Subcutaneous adipose tissue (tissue), 4 donors: Measurements from ENCODE around the gene ANXA1. TPM values are rescaled to one million over a fixed set of nuclear protein-coding genes. Genes with fewer than 3 reads are reported as not detected.

Experiments
- CTCF ChIP-seq: fragments of 450-650 bp; IDR thresholded peaks from one replicate; pipeline ENCODE4 v1.5.1; 2016; ENCODE audit warnings: low read depth, mild to moderate bottlenecking, control low read depth, antibody characterized with exemption, moderate library complexity
- total RNA-seq, 4 donors: library from RNA; depleted of rRNA; stranded (reverse); fragments of >200 nt; gene quantifications; one replicate each; pipeline ENCODE4 v1.1.0, GENCODE V29; 2016

Gene ANXA1
- total RNA-seq, 4 donors from 2014 or later, result 301 to 1,153 (median 911) TPM

- no peak for TF ChIP-seq CTCF
These were observed 33.4 kb upstream of the ANXA1 start for GRCh38 chr9:73118286-73118685.

GRCh38 chr9:73118898-73119554 lies 32.6 kb upstream of the ANXA1 start:
- TF ChIP-seq CTCF, result no peak

GRCh38 chr9:73121375-73121935 lies 30.2 kb upstream of the ANXA1 start:
- TF ChIP-seq CTCF, result no peak

- no peak for TF ChIP-seq CTCF
These were observed 26.0 kb upstream of the ANXA1 start for GRCh38 chr9:73125651-73126050.

- TF ChIP-seq CTCF, result no peak
These were observed 21.6 kb upstream of the ANXA1 start for GRCh38 chr9:73129941-73130685.

GRCh38 chr9:73131461-73131860 lies 20.2 kb upstream of the ANXA1 start:
- no peak for TF ChIP-seq CTCF

- TF ChIP-seq CTCF, result no peak
These were observed 19.5 kb upstream of the ANXA1 start for GRCh38 chr9:73132034-73132776.
